Measurements from ENCODE around the gene ELFN2.

ELFN2 gene

DNA sequence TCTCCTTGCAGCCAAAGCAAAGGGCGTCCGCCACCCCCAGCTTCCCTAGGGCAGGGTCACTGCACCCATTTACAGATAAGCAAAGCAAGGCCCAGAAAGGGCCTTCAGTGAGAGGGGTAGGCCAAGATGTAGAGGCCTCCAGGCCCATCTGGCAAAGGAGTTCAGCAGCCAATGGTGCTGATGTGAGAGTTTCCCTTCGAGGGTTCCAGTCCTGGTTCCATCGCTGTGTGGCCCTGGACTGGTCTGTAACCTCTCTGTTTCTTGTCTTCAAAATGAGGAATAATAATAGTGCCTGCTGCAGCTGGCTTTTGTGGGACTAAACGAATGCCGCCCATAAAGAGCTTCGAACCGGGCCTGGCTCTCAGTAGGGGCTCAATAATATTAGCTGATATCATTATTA, 4.0 kb downstream of the ELFN2 start:
- Histone ChIP-seq H3K4me1 (ENCODE audit: control insufficient read depth, insufficient read depth, low read length) (peaks cover 4% of the 10 kb centered on the region), H3K9me3 (ENCODE audit: control insufficient read depth, insufficient read depth, low read length) (no peaks in the 10 kb centered on the region), H3K36me3 (ENCODE audit: control insufficient read depth, insufficient read depth, low read length) (no peaks in the 10 kb centered on the region), H3K27me3 (ENCODE audit: control insufficient read depth, insufficient read depth, low read length) (peaks cover 60% of the 10 kb centered on the region), H3K4me3 (ENCODE audit: low read depth, low read length) (no peak overlapping the region), H3K9ac (ENCODE audit: low read depth, low read length) (no peak overlapping the region)

DNA sequence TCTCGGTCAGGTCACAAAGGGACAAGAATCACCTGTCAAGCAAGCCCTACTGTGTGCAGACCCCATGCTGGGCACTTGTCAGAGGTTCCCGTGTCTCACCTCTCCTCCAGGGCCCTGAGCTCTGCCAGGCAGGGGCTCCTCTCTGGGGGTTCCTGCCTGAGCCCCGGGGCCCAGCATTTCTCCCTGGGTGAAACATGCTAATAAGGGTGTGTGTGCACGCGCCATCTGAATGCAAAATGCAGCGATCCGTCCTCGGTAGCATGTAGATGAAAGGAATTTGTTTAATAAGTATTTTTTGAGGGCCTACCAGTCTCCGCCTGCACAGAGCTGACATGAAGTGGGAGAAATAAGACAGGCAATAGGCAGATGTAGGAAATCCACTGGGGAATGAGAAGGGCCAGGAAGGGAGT, 5.8 kb downstream of the ELFN2 start:
- H3K9me3 ChIP-seq (ENCODE audit: control insufficient read depth, insufficient read depth, low read length), result no peaks in the 10 kb centered on the region
- no peaks in the 10 kb centered on the region for H3K36me3 ChIP-seq (ENCODE audit: control insufficient read depth, insufficient read depth, low read length)
- H3K4me3 ChIP-seq (ENCODE audit: low read depth, low read length), result no peak overlapping the region
- H3K9ac ChIP-seq (ENCODE audit: low read depth, low read length), result no peak overlapping the region
- H3K27me3 ChIP-seq (ENCODE audit: control insufficient read depth, insufficient read depth, low read length), result peaks cover 45% of the 10 kb centered on the region
- H3K4me1 ChIP-seq (ENCODE audit: control insufficient read depth, insufficient read depth, low read length), result peaks cover 4% of the 10 kb centered on the region

DNA sequence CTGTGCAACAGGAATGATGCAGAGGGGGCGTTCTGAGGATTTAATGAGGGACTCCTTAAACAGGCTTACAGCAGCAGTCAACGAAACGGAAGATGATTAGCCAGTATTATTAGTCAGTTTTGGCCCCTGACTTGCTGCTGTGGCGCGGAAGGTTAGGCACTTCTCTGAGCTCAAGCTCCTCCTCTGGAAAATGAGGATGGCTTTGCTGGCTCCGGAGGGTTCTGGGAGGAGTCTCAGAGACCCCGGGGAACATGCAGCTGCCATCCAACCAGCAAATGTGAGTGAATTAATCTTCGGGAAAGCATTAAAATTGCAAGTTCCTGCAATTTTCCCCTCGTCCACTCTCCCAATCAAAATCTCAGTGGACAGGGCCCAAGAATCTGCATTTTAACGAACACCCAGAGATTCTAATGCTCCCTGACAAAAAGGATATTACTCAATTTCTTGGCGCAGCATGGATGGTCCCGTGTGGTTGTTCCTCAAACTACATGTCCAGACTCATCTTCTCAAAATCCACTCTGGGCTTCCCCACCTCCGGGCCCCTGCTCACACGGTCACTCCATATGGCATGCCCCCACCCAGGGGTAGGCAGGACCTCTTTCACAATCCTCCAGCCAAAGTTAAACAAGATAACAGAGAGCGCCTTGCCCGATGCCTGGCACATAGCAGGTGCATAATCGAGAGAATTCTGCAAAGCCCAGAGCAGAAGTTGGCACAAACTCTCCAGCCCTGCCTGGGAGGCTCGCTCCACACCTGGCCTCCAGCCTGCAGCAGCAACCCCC, 6.4 kb downstream of the ELFN2 start:
- Histone ChIP-seq H3K4me1 (ENCODE audit: control insufficient read depth, insufficient read depth, low read length) (peaks cover 2% of the 10 kb centered on the region), H3K9ac (ENCODE audit: low read depth, low read length) (no peak overlapping the region), H3K4me3 (ENCODE audit: low read depth, low read length) (peak overlapping the region; percentile 63)

DNA sequence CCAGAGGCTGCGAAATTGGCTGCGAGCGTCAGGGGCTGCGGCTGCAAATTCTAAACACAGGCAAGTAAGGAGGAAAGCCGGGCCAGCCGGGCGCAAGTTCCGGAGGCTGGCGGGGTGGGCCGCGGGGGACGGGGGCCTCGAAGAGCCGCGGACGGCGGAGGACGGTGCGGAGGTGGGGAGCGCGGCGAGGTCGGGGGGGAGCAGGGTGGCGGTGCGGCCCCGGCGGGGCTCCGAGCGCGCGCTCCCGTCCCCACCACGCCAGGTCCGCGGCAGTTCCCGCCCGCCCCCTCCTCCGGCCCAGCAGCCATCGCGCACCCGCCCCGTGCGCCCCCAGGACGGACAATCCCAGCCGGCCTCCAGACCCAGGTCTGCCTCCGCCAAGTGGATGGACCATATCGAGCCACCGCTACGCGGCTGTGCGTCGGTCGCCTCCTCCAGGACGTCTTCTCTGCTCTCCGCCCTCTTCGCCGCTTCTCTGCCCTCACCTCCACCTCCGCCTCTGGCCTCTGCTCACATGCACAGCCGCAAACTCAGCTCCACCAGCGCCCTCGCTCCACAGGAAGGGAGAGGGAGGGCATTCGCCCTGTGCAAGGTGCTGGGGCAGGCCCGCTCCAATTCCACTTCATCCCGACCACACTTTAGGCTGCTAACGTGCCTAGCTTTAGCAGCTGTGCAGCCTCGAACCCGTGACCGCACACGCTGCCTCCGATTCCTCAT, 7.2 kb downstream of the ELFN2 start:
- peak overlapping the region; percentile 63 for H3K4me3 ChIP-seq (ENCODE audit: low read depth, low read length)
- no peaks in the 10 kb centered on the region for H3K36me3 ChIP-seq (ENCODE audit: control insufficient read depth, insufficient read depth, low read length)
- H3K9ac ChIP-seq (ENCODE audit: low read depth, low read length), result no peak overlapping the region
- peaks cover 2% of the 10 kb centered on the region for H3K4me1 ChIP-seq (ENCODE audit: control insufficient read depth, insufficient read depth, low read length)
- no peaks in the 10 kb centered on the region for H3K9me3 ChIP-seq (ENCODE audit: control insufficient read depth, insufficient read depth, low read length)
- H3K27me3 ChIP-seq (ENCODE audit: control insufficient read depth, insufficient read depth, low read length), result peaks cover 31% of the 10 kb centered on the region

More for the DNA sequence above, 6.4 kb downstream of the ELFN2 start:
- Histone ChIP-seq H3K36me3 (ENCODE audit: control insufficient read depth, insufficient read depth, low read length) (no peaks in the 10 kb centered on the region), H3K9me3 (ENCODE audit: control insufficient read depth, insufficient read depth, low read length) (no peaks in the 10 kb centered on the region), H3K27me3 (ENCODE audit: control insufficient read depth, insufficient read depth, low read length) (peaks cover 39% of the 10 kb centered on the region)

DNA sequence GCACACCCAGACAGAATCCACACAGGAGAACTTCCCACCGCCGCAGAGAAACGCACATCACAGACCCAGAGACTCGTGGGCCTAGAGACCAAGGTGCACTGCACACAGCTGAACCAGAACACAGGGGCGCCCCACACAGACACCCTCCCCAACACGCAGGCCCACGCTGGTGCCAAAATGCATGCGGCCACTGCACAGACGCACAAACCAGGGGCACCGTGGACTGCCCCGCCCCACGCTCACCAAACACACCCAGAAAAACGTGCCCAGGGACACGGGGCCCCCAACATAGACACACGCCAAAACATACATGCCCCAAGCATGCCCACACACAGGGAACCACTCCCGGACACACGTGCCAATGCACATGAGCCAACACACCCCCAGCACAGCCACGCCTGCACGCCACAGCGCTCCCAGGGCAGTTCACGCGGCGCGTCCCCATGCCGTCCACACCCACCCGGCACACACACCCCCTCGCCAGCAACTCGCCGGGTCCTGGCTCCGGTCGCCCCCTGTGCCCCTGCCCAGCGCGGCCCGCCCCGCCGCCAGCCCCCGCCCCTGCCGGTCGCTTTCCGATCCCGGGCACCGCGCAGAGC, 7.8 kb downstream of the ELFN2 start:
- H3K4me3 ChIP-seq (ENCODE audit: low read depth, low read length), result no peak overlapping the region
- peaks cover 2% of the 10 kb centered on the region for H3K4me1 ChIP-seq (ENCODE audit: control insufficient read depth, insufficient read depth, low read length)
- H3K9me3 ChIP-seq (ENCODE audit: control insufficient read depth, insufficient read depth, low read length), result no peaks in the 10 kb centered on the region
- H3K36me3 ChIP-seq (ENCODE audit: control insufficient read depth, insufficient read depth, low read length), result no peaks in the 10 kb centered on the region
- H3K9ac ChIP-seq (ENCODE audit: low read depth, low read length), result no peak overlapping the region
- H3K27me3 ChIP-seq (ENCODE audit: control insufficient read depth, insufficient read depth, low read length), result peaks cover 27% of the 10 kb centered on the region

DNA sequence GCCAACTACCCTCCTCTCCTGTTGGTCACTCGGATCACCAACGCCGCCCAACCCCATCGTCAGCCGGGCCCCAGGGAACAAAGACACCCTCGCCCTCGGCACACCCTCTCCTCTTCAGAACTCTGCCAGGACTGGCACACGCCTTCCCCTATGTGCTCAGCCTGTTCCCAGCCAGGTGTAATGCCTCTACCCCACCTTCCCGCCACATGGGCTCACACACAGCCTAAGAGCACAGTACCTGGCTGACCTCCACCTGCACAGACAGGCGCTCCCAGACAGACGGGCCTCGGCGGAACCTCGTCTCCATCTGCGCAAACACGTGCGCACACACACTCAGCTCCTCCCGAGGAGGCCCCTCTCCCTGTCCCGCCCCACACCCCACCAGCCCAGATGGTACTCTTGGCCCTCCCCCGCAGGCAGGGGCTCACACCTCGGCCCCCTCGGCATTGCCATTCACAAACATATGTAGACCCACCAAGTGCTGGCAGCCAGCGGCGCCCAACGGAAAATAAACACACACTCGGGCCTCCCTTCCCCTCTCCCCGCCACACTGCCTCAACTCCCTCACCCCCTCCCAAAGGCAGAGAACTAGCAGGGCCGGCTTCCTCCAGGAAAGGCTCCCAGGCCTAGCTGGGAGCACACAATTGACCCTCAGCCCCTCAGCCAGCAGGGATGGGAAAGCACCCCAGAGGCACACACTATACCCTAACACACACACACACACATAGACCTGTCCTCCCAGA, 8.5 kb downstream of the ELFN2 start:
- Histone ChIP-seq H3K9me3 (ENCODE audit: control insufficient read depth, insufficient read depth, low read length) (no peaks in the 10 kb centered on the region), H3K4me1 (ENCODE audit: control insufficient read depth, insufficient read depth, low read length) (peaks cover 2% of the 10 kb centered on the region), H3K36me3 (ENCODE audit: control insufficient read depth, insufficient read depth, low read length) (no peaks in the 10 kb centered on the region), H3K27me3 (ENCODE audit: control insufficient read depth, insufficient read depth, low read length) (peaks cover 22% of the 10 kb centered on the region), H3K4me3 (ENCODE audit: low read depth, low read length) (no peak overlapping the region), H3K9ac (ENCODE audit: low read depth, low read length) (no peak overlapping the region)

DNA sequence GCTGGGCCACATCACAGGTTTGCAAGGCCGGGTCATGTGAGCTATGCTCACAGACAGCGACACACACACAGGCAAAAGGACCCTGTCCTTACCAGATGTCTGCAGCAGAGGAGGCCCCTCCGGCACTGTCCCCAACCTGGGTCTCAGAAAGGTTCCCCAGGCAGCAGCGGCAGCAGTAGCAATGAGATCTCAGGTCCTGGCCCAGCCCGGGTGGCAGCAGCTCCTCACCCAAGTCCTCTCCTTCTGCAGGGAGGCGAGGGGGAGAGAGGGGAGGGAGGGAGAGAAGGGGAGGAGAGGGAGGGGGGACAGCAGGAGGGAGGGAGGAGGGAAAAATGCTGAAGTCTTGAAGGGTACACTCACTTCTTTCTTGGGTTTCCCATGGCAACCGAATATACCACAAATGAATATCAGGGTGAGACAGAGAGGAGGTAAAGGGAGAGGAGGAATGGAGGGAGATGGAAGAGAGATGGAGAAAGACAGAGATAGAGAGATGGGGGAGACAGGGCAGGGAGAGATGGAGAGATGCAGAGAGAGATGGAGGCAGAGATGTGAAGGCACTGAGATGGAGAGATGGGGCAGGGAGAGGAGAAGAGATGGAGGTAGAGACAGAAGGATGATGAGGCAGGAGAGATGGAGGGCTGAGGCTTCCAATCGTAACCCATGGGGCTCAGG, 9.5 kb downstream of the ELFN2 start:
- H3K4me3 ChIP-seq (ENCODE audit: low read depth, low read length), result no peak overlapping the region
- no peaks in the 10 kb centered on the region for H3K9me3 ChIP-seq (ENCODE audit: control insufficient read depth, insufficient read depth, low read length)
- peaks cover 21% of the 10 kb centered on the region for H3K27me3 ChIP-seq (ENCODE audit: control insufficient read depth, insufficient read depth, low read length)
- H3K9ac ChIP-seq (ENCODE audit: low read depth, low read length), result no peak overlapping the region
- H3K36me3 ChIP-seq (ENCODE audit: control insufficient read depth, insufficient read depth, low read length), result no peaks in the 10 kb centered on the region
- H3K4me1 ChIP-seq (ENCODE audit: control insufficient read depth, insufficient read depth, low read length), result peaks cover 2% of the 10 kb centered on the region

DNA sequence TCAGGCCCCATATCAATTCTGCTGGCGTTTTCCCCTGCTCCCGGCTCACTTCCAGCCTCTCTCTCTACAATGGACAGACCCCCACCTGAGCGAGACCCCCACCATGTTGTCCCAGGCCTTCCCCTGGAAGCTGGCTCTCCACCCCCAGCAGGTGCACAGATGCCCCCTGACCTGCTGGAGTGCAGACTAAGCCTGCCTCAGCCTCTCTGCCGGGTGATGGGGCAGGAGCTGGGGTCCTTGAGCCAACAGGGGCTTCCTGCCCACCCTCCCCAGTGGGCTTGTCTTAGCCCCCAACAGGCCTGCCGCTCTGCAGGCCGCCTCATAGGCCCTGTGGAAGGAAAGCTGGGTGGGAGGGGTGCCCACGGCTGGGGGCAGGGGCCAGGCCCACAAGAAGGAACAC, 10.0 kb downstream of the ELFN2 start:
- Histone ChIP-seq H3K4me1 (ENCODE audit: control insufficient read depth, insufficient read depth, low read length) (peaks cover 2% of the 10 kb centered on the region), H3K27me3 (ENCODE audit: control insufficient read depth, insufficient read depth, low read length) (peaks cover 21% of the 10 kb centered on the region), H3K9me3 (ENCODE audit: control insufficient read depth, insufficient read depth, low read length) (no peaks in the 10 kb centered on the region), H3K4me3 (ENCODE audit: low read depth, low read length) (no peak overlapping the region), H3K9ac (ENCODE audit: low read depth, low read length) (no peak overlapping the region), H3K36me3 (ENCODE audit: control insufficient read depth, insufficient read depth, low read length) (no peaks in the 10 kb centered on the region)

DNA sequence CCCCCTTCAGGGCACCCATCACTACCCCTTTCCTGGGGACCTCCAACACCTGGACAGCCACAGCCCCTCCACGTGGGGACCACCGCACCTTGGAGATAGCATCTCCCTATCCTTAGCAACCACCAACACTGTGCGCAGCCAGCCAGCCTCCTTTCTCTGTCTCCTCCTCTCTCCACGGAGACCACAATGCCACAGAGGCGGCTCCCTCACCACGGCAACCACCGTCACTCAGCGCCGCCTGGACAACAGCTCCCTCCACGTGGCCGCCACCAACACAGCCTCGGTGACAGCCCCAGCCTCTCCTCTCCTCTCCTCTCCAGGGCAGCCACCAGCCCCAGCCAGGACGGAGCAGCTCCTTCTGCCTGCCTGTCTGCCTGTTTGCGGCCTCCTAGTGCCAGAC, 10.5 kb downstream of the ELFN2 start:
- peaks cover 21% of the 10 kb centered on the region for H3K27me3 ChIP-seq (ENCODE audit: control insufficient read depth, insufficient read depth, low read length)
- H3K36me3 ChIP-seq (ENCODE audit: control insufficient read depth, insufficient read depth, low read length), result no peaks in the 10 kb centered on the region
- no peaks in the 10 kb centered on the region for H3K9me3 ChIP-seq (ENCODE audit: control insufficient read depth, insufficient read depth, low read length)
- peaks cover 2% of the 10 kb centered on the region for H3K4me1 ChIP-seq (ENCODE audit: control insufficient read depth, insufficient read depth, low read length)
- H3K9ac ChIP-seq (ENCODE audit: low read depth, low read length), result no peak overlapping the region
- H3K4me3 ChIP-seq (ENCODE audit: low read depth, low read length), result no peak overlapping the region

DNA sequence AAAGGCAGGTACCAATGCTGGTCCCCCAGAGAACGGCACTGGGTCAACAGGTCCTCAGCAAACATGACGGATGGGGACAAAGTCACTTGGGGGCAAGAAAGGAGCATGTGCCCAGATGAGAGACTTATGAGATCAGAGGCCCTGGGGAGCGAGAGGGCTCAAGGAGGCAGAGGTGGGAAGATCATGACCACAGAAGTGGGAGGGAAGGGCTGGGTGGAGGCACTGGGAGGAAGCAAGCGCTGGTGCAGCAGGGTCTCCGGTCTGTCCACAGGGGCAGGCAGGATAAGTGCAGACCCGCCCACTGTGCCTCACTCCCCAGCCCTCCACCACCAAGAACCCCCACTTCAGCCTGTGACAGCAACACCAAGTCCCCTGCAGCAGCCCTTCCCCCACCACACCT, 10.9 kb downstream of the ELFN2 start:
- H3K4me1 ChIP-seq (ENCODE audit: control insufficient read depth, insufficient read depth, low read length), result peaks cover 2% of the 10 kb centered on the region
- H3K9me3 ChIP-seq (ENCODE audit: control insufficient read depth, insufficient read depth, low read length), result no peaks in the 10 kb centered on the region
- no peak overlapping the region for H3K9ac ChIP-seq (ENCODE audit: low read depth, low read length)
- H3K36me3 ChIP-seq (ENCODE audit: control insufficient read depth, insufficient read depth, low read length), result no peaks in the 10 kb centered on the region
- no peak overlapping the region for H3K4me3 ChIP-seq (ENCODE audit: low read depth, low read length)
- H3K27me3 ChIP-seq (ENCODE audit: control insufficient read depth, insufficient read depth, low read length), result peaks cover 21% of the 10 kb centered on the region

DNA sequence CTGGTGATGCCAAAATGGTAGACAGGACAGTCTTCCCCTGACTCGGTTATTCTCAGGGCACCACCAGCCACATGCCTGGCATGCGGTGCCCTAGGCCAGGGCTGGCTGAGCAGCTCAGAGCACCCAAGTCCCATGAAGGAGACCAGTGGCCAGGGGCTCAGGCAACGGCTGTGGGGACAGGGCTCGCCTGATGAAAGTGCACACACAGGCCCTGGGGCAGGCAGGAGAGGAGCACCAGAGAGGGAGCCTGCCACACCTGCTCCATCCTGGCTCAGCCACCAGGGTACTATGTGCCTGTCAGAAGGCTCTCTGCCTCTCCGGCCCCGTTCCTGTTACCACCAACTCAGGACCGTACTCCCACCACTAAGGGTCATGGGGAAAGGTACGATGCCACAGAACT, 12.1 kb downstream of the ELFN2 start:
- Histone ChIP-seq H3K27me3 (ENCODE audit: control insufficient read depth, insufficient read depth, low read length) (peaks cover 9% of the 10 kb centered on the region), H3K9me3 (ENCODE audit: control insufficient read depth, insufficient read depth, low read length) (no peaks in the 10 kb centered on the region), H3K4me1 (ENCODE audit: control insufficient read depth, insufficient read depth, low read length) (no peaks in the 10 kb centered on the region), H3K36me3 (ENCODE audit: control insufficient read depth, insufficient read depth, low read length) (no peaks in the 10 kb centered on the region), H3K4me3 (ENCODE audit: low read depth, low read length) (no peak overlapping the region), H3K9ac (ENCODE audit: low read depth, low read length) (no peak overlapping the region)
